Duodenal mucosa (tissue), 2 donors: ENCODE data around the gene JMJD8.
"Not testable (repeated sequence)": the region's sequence is repeated elsewhere in the genome, so short reads cannot be mapped to it uniquely, and the experiment has no call there.

Source experiments
- H3K27ac ChIP-seq: one replicate; pipeline ENCODE4 v1.7.0; 2013; ENCODE audit warnings: low read depth, low read length
- H3K27me3 ChIP-seq, 2 donors: one replicate each; pipeline ENCODE4 v1.7.0; 2013; ENCODE audit warnings: low read length in 2 of 2, control low read depth in 1 of 2; ENCODE audit not compliant: insufficient read depth in 2 of 2, control insufficient read depth in 1 of 2
- H3K36me3 ChIP-seq, 2 donors: one replicate each; pipeline ENCODE4 v1.7.0; 2013; ENCODE audit warnings: low read length in 2 of 2, control low read depth in 1 of 2; ENCODE audit not compliant: insufficient read depth in 2 of 2, control insufficient read depth in 1 of 2
- H3K4me1 ChIP-seq, 2 donors: one replicate each; pipeline ENCODE4 v1.7.0; 2013; ENCODE audit warnings: low read length in 2 of 2, control low read depth in 1 of 2; ENCODE audit not compliant: insufficient read depth in 2 of 2, control insufficient read depth in 1 of 2
- H3K4me3 ChIP-seq, 2 donors: one replicate each; pipeline ENCODE4 v1.7.0; 2013; ENCODE audit warnings: low read length in 2 of 2, low read depth in 1 of 2
- H3K9ac ChIP-seq, 2 donors: one replicate each; pipeline ENCODE4 v1.7.0; 2013; ENCODE audit warnings: low read length in 2 of 2, low read depth in 1 of 2
- H3K9me3 ChIP-seq, 2 donors: one replicate each; pipeline ENCODE4 v1.7.0; 2013; ENCODE audit warnings: low read length in 2 of 2, control low read depth in 1 of 2; ENCODE audit not compliant: control insufficient read depth in 1 of 2

The JMJD8 gene

GRCh38 chr16:715477-716199 lies 31.5 kb upstream of the JMJD8 start:
- Histone ChIP-seq H3K9me3 (no peaks in the 10 kb centered on the region), H3K4me3 (peak overlapping the region; percentile 47 to 55), H3K9ac (no peak overlapping the region), H3K27ac (no peak overlapping the region), H3K36me3 (no peaks in the 10 kb centered on the region), H3K27me3 (peaks cover 22 to 33% of the 10 kb centered on the region in 2 donors), H3K4me1 (peaks cover 27 to 38% of the 10 kb centered on the region in 2 donors)

- H3K4me1 ChIP-seq = peaks cover 21 to 30% of the 10 kb centered on the region in 2 donors
- H3K9ac ChIP-seq = no peak within 1 kb of the TSS
- H3K4me3 ChIP-seq = peak within 1 kb of the TSS; percentile 47 to 55
- no peaks in the 10 kb centered on the region for H3K9me3 ChIP-seq
- peaks cover 30 to 41% of the 10 kb centered on the region in 2 donors for H3K27me3 ChIP-seq
- H3K27ac ChIP-seq = no peak within 1 kb of the TSS
- H3K36me3 ChIP-seq = no peaks in the 10 kb centered on the region
These were observed 30.7 kb upstream of the JMJD8 start, which contains the start of gene METRN for GRCh38 chr16:714558-715476. Gene METRN, plus strand, starts transcription at chr16:715118. Its CDS starts 172 bp downstream, at chr16:715290.

- Histone ChIP-seq H3K27ac (no peak overlapping the region), H3K9me3 (no peaks in the 10 kb centered on the region), H3K4me1 (peaks cover 16 to 24% of the 10 kb centered on the region in 2 donors), H3K4me3 (no peak overlapping the region), H3K9ac (no peak overlapping the region), H3K36me3 (no peaks in the 10 kb centered on the region), H3K27me3 (peaks cover 36 to 48% of the 10 kb centered on the region in 2 donors)
These were observed 29.9 kb upstream of the JMJD8 start for GRCh38 chr16:714079-714478.

DNA sequence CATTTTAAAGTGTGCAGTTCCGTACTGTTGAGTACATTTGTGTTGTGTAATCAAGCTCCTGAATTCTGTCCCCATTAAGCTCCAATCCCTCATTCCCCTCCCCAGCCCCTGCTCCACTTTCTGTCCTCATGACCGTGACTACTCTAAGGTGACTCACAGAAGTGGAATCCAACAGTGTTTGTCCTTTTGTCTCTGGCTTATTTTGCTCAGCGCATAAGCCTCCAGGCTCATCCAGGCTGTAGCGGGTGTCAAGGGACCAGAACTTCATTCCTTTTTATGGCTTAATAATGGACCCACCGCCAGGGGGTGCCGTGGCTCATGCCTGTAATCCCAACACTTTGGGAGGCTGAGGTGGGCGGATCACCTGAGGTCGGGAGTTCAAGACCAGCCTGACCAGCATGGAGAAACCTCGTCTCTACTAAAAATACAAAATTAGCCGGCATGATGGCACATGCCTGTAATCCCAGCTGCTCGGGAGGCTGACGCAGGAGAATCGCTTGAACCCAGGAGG lies 28.7 kb upstream of the JMJD8 start:
- H3K4me3 ChIP-seq, H3K9me3 ChIP-seq, H3K9ac ChIP-seq, H3K36me3 ChIP-seq, H3K27ac ChIP-seq: not testable (repeated sequence)
- Histone ChIP-seq H3K4me1 (peaks cover 7 to 13% of the 10 kb centered on the region in 2 donors), H3K27me3 (peaks cover 49 to 54% of the 10 kb centered on the region in 2 donors)

DNA sequence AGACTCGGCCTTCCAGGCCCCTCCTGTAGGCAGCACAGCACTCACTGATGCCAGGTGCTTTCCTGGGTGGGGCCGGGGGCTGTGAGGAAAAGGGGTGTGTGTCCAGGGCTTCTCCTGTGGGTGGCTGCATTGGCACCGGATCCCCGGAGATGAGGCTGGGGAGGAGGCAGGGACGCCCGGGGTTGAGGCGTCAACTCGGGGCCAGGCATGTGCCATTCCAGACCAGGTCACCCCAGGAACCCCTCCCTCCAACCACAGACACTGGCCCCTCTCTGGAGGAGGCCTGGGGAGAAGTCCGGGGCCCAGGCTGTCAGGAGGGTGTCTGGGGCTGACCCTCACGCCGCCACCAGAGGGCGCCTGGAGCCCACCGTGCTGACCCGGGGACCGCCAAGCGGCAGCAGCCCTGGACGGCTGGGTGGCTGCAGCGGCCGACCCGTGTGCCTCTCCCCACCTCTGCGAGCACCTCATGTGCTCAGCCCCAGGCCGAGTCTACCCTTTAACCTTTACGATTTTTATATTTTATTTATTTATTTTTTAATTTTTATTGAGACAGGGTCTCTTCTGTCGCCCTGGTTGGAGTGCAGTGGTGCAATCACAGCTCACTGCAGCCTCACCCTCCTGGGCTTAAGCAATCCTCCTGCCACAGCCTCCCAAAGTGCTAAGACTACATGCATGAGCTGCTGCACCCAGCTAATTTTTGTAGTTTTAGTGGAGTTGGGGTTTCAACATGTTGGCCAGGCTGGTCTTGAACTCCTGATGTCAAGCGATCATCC lies 27.6 kb upstream of the JMJD8 start:
- no peaks in the 10 kb centered on the region for H3K36me3 ChIP-seq
- H3K9me3 ChIP-seq = no peaks in the 10 kb centered on the region
- no peak overlapping the region for H3K27ac ChIP-seq
- no peak overlapping the region for H3K9ac ChIP-seq
- peaks cover 7 to 12% of the 10 kb centered on the region in 2 donors for H3K4me1 ChIP-seq
- H3K4me3 ChIP-seq = no peak overlapping the region
- H3K27me3 ChIP-seq = peaks cover 56 to 60% of the 10 kb centered on the region in 2 donors

DNA sequence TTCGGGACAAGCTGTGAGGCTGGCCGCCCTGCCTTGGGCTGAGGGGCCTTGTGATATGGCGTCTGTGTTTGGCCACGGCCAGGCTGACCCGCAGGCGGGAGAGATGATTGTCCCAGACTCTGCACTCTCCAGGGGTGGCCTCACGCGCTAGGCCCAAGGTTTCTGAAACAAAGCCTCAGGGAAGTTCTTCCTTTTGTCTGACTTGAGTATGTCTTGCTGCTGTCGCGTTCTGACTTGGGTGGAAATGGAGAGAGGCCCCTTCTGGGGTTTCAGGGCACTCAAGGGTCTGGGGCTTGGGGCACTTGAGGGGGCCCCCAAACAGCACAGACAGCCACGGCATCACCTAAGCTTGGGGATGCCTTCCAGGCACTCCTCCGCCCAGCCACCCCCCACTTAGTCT lies 26.9 kb upstream of the JMJD8 start:
- Histone ChIP-seq H3K27me3 (peaks cover 56 to 60% of the 10 kb centered on the region in 2 donors), H3K27ac (no peak overlapping the region)

GRCh38 chr16:710500-711075 lies 26.5 kb upstream of the JMJD8 start:
- peaks cover 0 to 4% of the 10 kb centered on the region in 2 donors for H3K4me1 ChIP-seq
- no peak overlapping the region for H3K27ac ChIP-seq
- peaks cover 53 to 56% of the 10 kb centered on the region in 2 donors for H3K27me3 ChIP-seq
- H3K9ac ChIP-seq = no peak overlapping the region
- H3K9me3 ChIP-seq = no peaks in the 10 kb centered on the region
- no peak overlapping the region for H3K4me3 ChIP-seq
- no peaks in the 10 kb centered on the region for H3K36me3 ChIP-seq

More for the DNA sequence above, 26.9 kb upstream of the JMJD8 start:
- Histone ChIP-seq H3K4me3 (no peak overlapping the region), H3K36me3 (no peaks in the 10 kb centered on the region), H3K9ac (no peak overlapping the region), H3K9me3 (no peaks in the 10 kb centered on the region), H3K4me1 (peaks cover 3 to 7% of the 10 kb centered on the region in 2 donors)

DNA sequence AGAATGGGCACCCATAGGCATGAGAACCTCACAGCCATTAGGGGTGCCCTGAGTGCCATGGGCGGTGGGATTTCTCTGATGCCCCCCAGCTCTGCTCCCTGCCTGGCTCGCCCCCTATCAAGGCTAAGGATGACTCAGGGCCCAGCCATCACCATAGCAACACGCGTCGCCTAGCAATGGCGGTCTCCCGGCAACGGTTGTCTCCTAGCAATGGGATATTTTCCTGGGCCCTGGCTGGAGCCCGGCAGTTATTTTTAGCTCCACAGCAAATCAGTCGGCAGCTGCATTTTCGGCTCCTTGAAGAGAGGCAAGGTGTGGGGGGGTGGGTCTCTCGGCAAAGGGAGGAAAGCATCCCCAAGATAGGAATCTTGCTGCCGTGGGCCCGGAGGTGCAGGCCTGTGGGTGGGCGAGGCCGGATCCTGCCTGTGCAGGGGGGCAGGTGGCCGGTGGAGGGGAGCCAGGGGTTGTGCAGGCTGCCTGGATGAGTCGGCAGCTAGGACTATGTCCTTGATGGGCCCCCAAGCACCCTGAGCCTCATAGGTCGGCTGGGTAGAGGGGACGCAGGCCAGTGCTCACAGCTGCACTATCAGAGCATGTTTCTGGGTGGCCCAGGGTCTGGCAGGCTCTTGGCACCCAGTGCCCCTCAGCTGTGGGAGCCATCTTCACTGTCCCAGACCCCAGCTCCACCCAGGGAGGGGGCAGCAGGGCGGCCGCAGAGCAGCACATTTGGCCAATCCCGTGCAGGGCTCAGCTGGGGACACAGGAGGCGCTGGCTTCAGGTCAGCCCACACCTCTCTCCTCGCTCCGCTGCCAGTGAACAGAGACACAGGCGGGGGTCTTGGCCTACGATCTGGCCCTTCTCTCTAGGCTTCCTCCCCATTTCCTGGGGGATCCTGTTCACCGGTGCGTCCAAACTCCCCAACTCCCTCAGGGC lies 25.7 kb upstream of the JMJD8 start:
- Histone ChIP-seq H3K27ac (no peak overlapping the region), H3K4me3 (no peak overlapping the region)

GRCh38 chr16:708959-709358 lies 24.8 kb upstream of the JMJD8 start:
- no peaks in the 10 kb centered on the region for H3K9me3 ChIP-seq
- H3K27ac ChIP-seq = no peak overlapping the region
- H3K27me3 ChIP-seq = peaks cover 62 to 65% of the 10 kb centered on the region in 2 donors
- H3K9ac ChIP-seq = no peak overlapping the region
- no peak overlapping the region for H3K4me3 ChIP-seq
- no peaks in the 10 kb centered on the region for H3K36me3 ChIP-seq
- no peaks in the 10 kb centered on the region for H3K4me1 ChIP-seq

More for the DNA sequence above, 25.7 kb upstream of the JMJD8 start:
- H3K27me3 ChIP-seq = peaks cover 53 to 59% of the 10 kb centered on the region in 2 donors
- no peaks in the 10 kb centered on the region for H3K36me3 ChIP-seq
- H3K9ac ChIP-seq = no peak overlapping the region
- H3K4me1 ChIP-seq = peaks cover 0 to 4% of the 10 kb centered on the region in 2 donors
- H3K9me3 ChIP-seq = no peaks in the 10 kb centered on the region
